GM20000 (cell line): Measurements from ENCODE around the gene EXOC6B.
"Not testable (repeated sequence)": the region's sequence is repeated elsewhere in the genome, so short reads cannot be mapped to it uniquely, and the experiment has no call there.

ENCODE experiments used
- DNase-seq: peaks from one replicate; pipeline ENCODE4 v3.0.0; 2012; ENCODE audit warnings: low spot score
- CTCF ChIP-seq: IDR thresholded peaks from 2 replicates; pipeline ENCODE4 v1.5.1; 2012; ENCODE audit warnings: mild to moderate bottlenecking, control low read depth; ENCODE audit errors: extremely low read depth, missing control alignments

The EXOC6B gene

GRCh38 chr2:72668647-72669046, 157.2 kb downstream of the EXOC6B start:
- no peak for TF ChIP-seq CTCF

GRCh38 chr2:72665448-72665847, 160.4 kb downstream of the EXOC6B start:
- no peak for TF ChIP-seq CTCF
- DNase-seq, result no peak

More at GRCh38 chr2:72668647-72669046, 157.2 kb downstream of the EXOC6B start:
- no peak for DNase-seq

GRCh38 chr2:72661985-72662384, 163.8 kb downstream of the EXOC6B start:
- no peak for DNase-seq
- TF ChIP-seq CTCF, result no peak

- no peak for DNase-seq
- no peak for TF ChIP-seq CTCF
These were observed 176.0 kb downstream of the EXOC6B start for GRCh38 chr2:72649810-72650209.

- not testable (repeated sequence) for DNase-seq
These were observed 184.6 kb downstream of the EXOC6B start for GRCh38 chr2:72641221-72641620.

- no peak for TF ChIP-seq CTCF
- no peak for DNase-seq
These were observed 187.1 kb downstream of the EXOC6B start for GRCh38 chr2:72638600-72639211.

GRCh38 chr2:72636210-72636609, 189.6 kb downstream of the EXOC6B start:
- no peak for TF ChIP-seq CTCF
- DNase-seq, result no peak

- no peak for TF ChIP-seq CTCF
- no peak for DNase-seq
These were observed 195.1 kb downstream of the EXOC6B start for GRCh38 chr2:72630767-72631166.
